OCI-LY7 (cell line): ENCODE data around the gene EBP. TPM values are rescaled to one million over a fixed set of nuclear protein-coding genes. Genes with fewer than 3 reads are reported as not detected.

ENCODE experiments used
- BruUV-seq: library from RNA; stranded (reverse); fragments of 400-500 nt; replicated peaks from 2 replicates; lab custom pipeline; 2021; lab: Mats Ljungman, UMichigan
- CTCF ChIA-PET: fragments of 300-600 bp; sonication (Branson Sonifier 250); formaldehyde crosslinking; loops from one replicate; lab custom pipeline; 2022; ENCODE audit warnings: antibody characterized with exemption; ENCODE audit not compliant: unreplicated experiment; lab: Charles Lee
- POLR2A ChIA-PET: fragments of 300-600 bp; sonication (Branson Sonifier 250); formaldehyde crosslinking; loops from one replicate; lab custom pipeline; 2022; ENCODE audit warnings: antibody characterized with exemption; lab: Charles Lee
- DNase-seq: peaks from one replicate; pipeline ENCODE4 v3.0.0-alpha.2; 2015; ENCODE audit warnings: low spot score
- H2AFZ ChIP-seq: fragments of 200-600 bp; sonication (generic), shearing (Covaris generic); 2 replicates; pipeline ENCODE4 v1.6.1; 2014; ENCODE audit warnings: mild to moderate bottlenecking, antibody characterized with exemption, low read length, moderate library complexity
- H3K27ac ChIP-seq: fragments of 200-600 bp; sonication (generic); 2 replicates; pipeline ENCODE4 v1.5.1; 2014; ENCODE audit warnings: mixed run types, low read depth, mild to moderate bottlenecking, moderate library complexity, low read length, inconsistent platforms; ENCODE audit not compliant: poor library complexity, severe bottlenecking
- H3K36me3 ChIP-seq: fragments of 200-600 bp; sonication (generic); 2 replicates; pipeline ENCODE4 v1.6.1; 2014; ENCODE audit warnings: mild to moderate bottlenecking, antibody characterized with exemption, low read length, moderate library complexity, mixed read lengths; ENCODE audit not compliant: insufficient read depth
- H3K4me1 ChIP-seq: fragments of 200-600 bp; sonication (generic); 2 replicates; pipeline ENCODE4 v1.5.1; 2014; ENCODE audit warnings: mild to moderate bottlenecking, low read length; ENCODE audit not compliant: insufficient read depth, poor library complexity, severe bottlenecking
- H3K4me2 ChIP-seq: fragments of 200-600 bp; sonication (generic); 2 replicates; pipeline ENCODE4 v1.6.1; 2014; ENCODE audit warnings: mild to moderate bottlenecking, low read length
- H3K4me3 ChIP-seq: fragments of 200-600 bp; sonication (generic); 2 replicates; pipeline ENCODE4 v1.5.1; 2014; ENCODE audit warnings: mild to moderate bottlenecking, low read depth, low read length; ENCODE audit not compliant: poor library complexity, severe bottlenecking
- H3K79me2 ChIP-seq: fragments of 200-600 bp; sonication (generic); 2 replicates; pipeline ENCODE4 v1.6.1; 2016; ENCODE audit warnings: low read depth, mild to moderate bottlenecking, low read length, moderate library complexity, mixed read lengths; ENCODE audit not compliant: insufficient read depth
- H3K9me2 ChIP-seq: fragments of 200-600 bp; sonication (generic); 2 replicates; pipeline ENCODE4 v1.6.1; 2016; ENCODE audit warnings: mild to moderate bottlenecking, low read length, mixed read lengths; ENCODE audit not compliant: insufficient read depth
- H3K9me3 ChIP-seq: fragments of 200-600 bp; sonication (generic); 2 replicates; pipeline ENCODE4 v1.6.1; 2014; ENCODE audit warnings: mild to moderate bottlenecking, mixed run types, low read length, mixed read lengths
- H4K20me1 ChIP-seq: fragments of 200-600 bp; sonication (generic); 2 replicates; pipeline ENCODE4 v1.6.1; 2014; ENCODE audit warnings: mild to moderate bottlenecking, antibody characterized with exemption, low read length, moderate library complexity, mixed read lengths; ENCODE audit not compliant: insufficient read depth
- CTCF ChIP-seq: fragments of 200-600 bp; sonication (generic); conservative IDR thresholded peaks from 2 replicates; pipeline ENCODE4 v1.5.1; 2014; ENCODE audit warnings: mild to moderate bottlenecking, antibody characterized with exemption, low read length, moderate library complexity, mixed read lengths
- EZH2phosphoT487 ChIP-seq: fragments of 200-600 bp; sonication (generic); IDR thresholded peaks from 2 replicates; pipeline ENCODE4 v1.6.1; 2018; ENCODE audit warnings: low read depth, borderline replicate concordance, mild to moderate bottlenecking, mixed run types, antibody characterized with exemption, low read length, moderate library complexity, mixed read lengths
- intact Hi-C: fragments of 100-400 bp; cut with micrococcal nuclease; formaldehyde crosslinking; loops from one replicate; pipeline ENCODE4 v1.10.0; 2022; ENCODE audit not compliant: unreplicated experiment
- total RNA-seq, 2 experiments: library from RNA; depleted of rRNA in 1 of 2; stranded (reverse); fragments of >200 nt in 1 of 2; shearing (Covaris generic) in 1 of 2; gene quantifications; 2 replicates each; pipeline ENCODE4 v1.2.3, GENCODE V29; 2014 to 2022

EBP gene
- total RNA-seq, 2 experiments from 2014 or later: 94.4 to 126 TPM

GRCh38 chrX:48498374-48498809 lies 23.2 kb upstream of the EBP start:
- Histone ChIP-seq H4K20me1 (no peaks in the 10 kb centered on the region), H3K4me1 (no peaks in the 10 kb centered on the region), H3K9me3 (no peaks in the 10 kb centered on the region), H3K79me2 (no peaks in the 10 kb centered on the region), H3K9me2 (no peaks in the 10 kb centered on the region), H2AFZ (no peak overlapping the region), H3K4me2 (no peak overlapping the region), H3K36me3 (no peaks in the 10 kb centered on the region), H3K4me3 (no peak overlapping the region), H3K27ac (no peak overlapping the region)
- POLR2A ChIA-PET: no interaction called here
- TF ChIP-seq EZH2phosphoT487: no peak
- TF ChIP-seq CTCF: no peak
- BruUV-seq: no TSS peak
- CTCF ChIA-PET: no interaction called here
- intact Hi-C loops: no loop called here
- no peak for DNase-seq

- CTCF ChIA-PET: no interaction called here
- POLR2A ChIA-PET: no interaction called here
- no peaks in the 10 kb centered on the region for H3K36me3 ChIP-seq
- no peaks in the 10 kb centered on the region for H3K9me2 ChIP-seq
- H3K9me3 ChIP-seq: no peaks in the 10 kb centered on the region
- H3K79me2 ChIP-seq: no peaks in the 10 kb centered on the region
- H3K4me1 ChIP-seq: peaks cover 4% of the 10 kb centered on the region
- no peak overlapping the region for H3K4me2 ChIP-seq
- no peak overlapping the region for H3K4me3 ChIP-seq
- intact Hi-C loops: no loop called here
- H4K20me1 ChIP-seq: no peaks in the 10 kb centered on the region
- TF ChIP-seq EZH2phosphoT487: no peak
- no peak for TF ChIP-seq CTCF
- no peak for DNase-seq
- H3K27ac ChIP-seq: no peak overlapping the region
- no peak overlapping the region for H2AFZ ChIP-seq
- no TSS peak for BruUV-seq
Observed at GRCh38 chrX:48504261-48504660, 17.3 kb upstream of the EBP start.

GRCh38 chrX:48505481-48505880 lies 16.1 kb upstream of the EBP start:
- Histone ChIP-seq H3K27ac (no peak overlapping the region), H3K4me3 (no peak overlapping the region), H3K4me1 (peaks cover 9% of the 10 kb centered on the region), H3K79me2 (no peaks in the 10 kb centered on the region), H3K36me3 (no peaks in the 10 kb centered on the region), H4K20me1 (no peaks in the 10 kb centered on the region), H3K4me2 (no peak overlapping the region), H3K9me3 (no peaks in the 10 kb centered on the region), H2AFZ (no peak overlapping the region), H3K9me2 (no peaks in the 10 kb centered on the region)
- CTCF ChIA-PET: no interaction called here
- no peak for TF ChIP-seq EZH2phosphoT487
- TF ChIP-seq CTCF: no peak
- POLR2A ChIA-PET: no interaction called here
- intact Hi-C loops: no loop called here
- no TSS peak for BruUV-seq
- DNase-seq: no peak
